GM12865 (cell line): ENCODE results near the gene CLCA1.

Source experiments
- DNase-seq: peaks from one replicate; pipeline ENCODE4 v3.0.0; 2010; ENCODE audit warnings: low read depth
- H3K4me3 ChIP-seq: 2 replicates; pipeline ENCODE4 v1.5.1; 2011; ENCODE audit warnings: mild to moderate bottlenecking, low read depth, low read length, control low read depth
- TF ChIP-seq, protein P1 (sequence below): IDR thresholded peaks from 2 replicates; pipeline ENCODE4 v1.5.1; 2011; ENCODE audit warnings: low read length, control low read depth, low read depth, inconsistent platforms; ENCODE audit not compliant: insufficient read depth; ENCODE audit errors: missing control alignments

The CLCA1 gene

DNA sequence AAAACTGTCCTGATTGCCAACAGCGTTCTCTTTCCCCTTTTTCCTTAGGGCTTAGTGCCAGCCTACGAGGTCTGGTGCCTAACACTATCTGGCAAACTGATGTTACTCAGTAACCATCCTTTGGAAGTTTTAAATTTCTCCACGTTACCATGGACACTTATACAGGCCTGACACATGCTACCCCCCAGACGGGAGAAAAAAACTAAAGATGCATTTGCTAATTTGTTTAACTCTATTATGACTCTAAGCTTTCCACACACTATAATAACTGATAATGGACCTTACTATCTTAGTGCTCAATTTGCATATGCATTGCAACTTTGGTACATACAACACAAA is 36.8 kb downstream of the CLCA1 start:
- TF ChIP-seq, protein P1, sequence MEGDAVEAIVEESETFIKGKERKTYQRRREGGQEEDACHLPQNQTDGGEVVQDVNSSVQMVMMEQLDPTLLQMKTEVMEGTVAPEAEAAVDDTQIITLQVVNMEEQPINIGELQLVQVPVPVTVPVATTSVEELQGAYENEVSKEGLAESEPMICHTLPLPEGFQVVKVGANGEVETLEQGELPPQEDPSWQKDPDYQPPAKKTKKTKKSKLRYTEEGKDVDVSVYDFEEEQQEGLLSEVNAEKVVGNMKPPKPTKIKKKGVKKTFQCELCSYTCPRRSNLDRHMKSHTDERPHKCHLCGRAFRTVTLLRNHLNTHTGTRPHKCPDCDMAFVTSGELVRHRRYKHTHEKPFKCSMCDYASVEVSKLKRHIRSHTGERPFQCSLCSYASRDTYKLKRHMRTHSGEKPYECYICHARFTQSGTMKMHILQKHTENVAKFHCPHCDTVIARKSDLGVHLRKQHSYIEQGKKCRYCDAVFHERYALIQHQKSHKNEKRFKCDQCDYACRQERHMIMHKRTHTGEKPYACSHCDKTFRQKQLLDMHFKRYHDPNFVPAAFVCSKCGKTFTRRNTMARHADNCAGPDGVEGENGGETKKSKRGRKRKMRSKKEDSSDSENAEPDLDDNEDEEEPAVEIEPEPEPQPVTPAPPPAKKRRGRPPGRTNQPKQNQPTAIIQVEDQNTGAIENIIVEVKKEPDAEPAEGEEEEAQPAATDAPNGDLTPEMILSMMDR: no peak
- no peak overlapping the region for H3K4me3 ChIP-seq
- no peak for DNase-seq

DNA sequence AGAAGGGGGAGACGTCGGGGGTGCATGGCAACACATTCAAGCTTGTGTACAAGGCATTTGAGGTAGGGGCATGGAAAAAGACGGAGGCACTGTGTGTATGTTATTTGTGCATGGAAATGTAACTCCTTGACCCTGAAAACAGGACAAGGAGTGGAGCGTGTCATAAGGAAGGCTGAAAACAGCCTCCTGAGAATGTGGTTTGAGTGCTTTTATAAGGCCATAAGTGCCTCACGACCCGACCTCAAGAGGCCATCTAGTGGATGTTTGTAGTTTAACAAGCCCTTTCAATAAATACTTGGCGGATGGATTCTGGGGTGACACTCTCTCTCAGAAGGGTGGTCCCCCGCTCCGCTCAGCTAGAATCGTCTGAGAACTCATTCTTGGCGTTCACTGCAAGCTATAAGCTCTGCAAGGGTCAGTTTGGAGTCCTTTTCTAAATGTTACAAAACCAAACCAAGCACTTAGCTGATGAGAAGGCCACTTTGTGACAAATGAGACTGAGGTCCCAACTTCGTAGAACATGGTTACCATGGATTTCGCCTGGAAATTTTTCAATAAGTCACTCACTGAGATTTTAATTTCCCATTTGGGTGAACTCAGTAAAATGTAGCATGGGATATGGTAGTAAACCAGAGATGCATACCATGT is 39.3 kb downstream of the CLCA1 start:
- TF ChIP-seq, protein P1: peak; percentile 47
- DNase-seq: peak; percentile 30
- no peak overlapping the region for H3K4me3 ChIP-seq

DNA sequence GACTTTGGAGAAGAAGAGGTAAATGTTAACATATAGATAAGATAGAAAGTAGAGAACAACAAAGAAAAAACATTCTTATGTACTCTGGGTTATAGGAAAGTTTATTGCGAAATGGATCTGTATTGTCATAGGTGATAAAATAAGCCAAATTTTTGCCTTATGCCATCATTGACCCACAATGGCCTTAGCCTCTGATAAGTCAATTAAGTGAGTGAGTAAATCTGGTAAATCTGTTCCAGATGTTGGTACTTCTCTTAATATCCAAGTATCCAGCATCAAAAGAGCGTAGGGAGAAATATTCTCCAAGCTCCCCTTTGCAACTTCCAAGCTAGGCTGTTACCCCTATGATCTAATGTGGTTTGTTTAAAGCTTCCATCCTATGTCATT is 39.8 kb downstream of the CLCA1 start:
- no peak overlapping the region for H3K4me3 ChIP-seq
- DNase-seq: no peak
- TF ChIP-seq, protein P1: no peak

DNA sequence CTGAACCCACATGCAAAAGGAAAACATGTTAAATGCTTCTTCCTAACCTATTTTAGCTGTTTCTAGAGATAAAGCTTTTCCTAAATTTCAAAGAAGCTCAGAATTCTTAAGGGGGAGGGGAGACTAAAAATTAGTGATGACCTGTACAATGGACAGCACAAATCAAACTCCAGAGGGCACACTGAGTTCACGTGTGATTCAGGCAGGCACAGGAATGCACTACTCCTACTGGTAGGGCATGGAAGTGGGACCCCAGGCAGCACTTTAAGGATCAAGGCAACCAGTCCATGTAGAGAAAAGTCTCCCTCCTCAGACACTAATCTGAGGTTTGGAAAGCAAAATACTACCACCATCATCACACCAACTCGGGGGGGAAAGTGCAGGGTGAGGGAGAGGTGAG is 46.9 kb downstream of the CLCA1 start:
- peak; percentile 18 for DNase-seq
- H3K4me3 ChIP-seq: no peak overlapping the region
- TF ChIP-seq, protein P1: peak; percentile 2

DNA sequence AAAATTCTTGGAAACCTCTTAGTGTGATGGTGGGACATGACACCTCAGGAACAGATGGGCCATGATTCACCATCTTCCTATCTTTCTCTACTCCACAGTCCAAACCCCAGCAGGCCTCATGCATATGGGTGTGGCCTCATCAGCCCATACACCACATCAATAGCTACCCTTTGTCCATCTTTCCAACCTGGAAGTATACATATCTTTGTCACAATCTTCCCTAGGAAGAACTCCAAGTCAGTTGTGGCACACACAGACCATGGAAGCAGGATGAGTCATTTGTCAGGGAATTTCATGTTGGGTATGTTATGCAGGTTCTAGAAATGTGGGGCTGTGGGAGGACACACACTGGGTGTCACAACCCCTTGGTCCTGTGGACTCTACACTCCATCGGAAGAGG is 47.6 kb downstream of the CLCA1 start:
- no peak for DNase-seq
- H3K4me3 ChIP-seq: no peak overlapping the region
- TF ChIP-seq, protein P1: no peak

DNA sequence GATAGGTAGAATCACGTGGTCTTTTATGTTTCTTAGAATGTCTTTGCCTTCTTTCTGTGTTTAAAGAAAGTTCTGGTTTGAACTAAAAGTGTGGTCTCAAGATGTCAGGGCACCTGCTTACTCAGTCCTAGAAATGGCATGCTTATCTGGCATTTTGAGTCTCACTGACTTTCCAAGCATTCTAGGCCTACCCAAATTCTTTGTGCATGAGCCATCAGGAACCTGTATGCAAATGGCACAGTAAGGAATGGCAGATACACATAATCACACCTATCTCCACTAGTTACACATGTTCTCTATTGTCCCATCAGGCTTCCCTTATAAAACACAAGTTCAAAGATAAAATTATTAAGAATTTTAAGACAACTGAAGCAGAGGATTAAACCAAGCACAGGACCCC is 48.6 kb downstream of the CLCA1 start:
- no peak overlapping the region for H3K4me3 ChIP-seq
- DNase-seq: no peak
- TF ChIP-seq, protein P1: no peak
